Hepatocyte (in vitro differentiated cells): ENCODE data around the gene ARL15.

Source experiments
- CTCF ChIP-seq: fragments of 200-600 bp; sonication (generic); IDR thresholded peaks from 2 replicates; pipeline ENCODE4 v1.5.1; 2016; ENCODE audit warnings: antibody characterized with exemption, mild to moderate bottlenecking; ENCODE audit not compliant: poor library complexity
- EZH2 ChIP-seq: fragments of 200-600 bp; sonication (generic); IDR thresholded peaks from 2 replicates; pipeline ENCODE4 v1.6.1; 2016; ENCODE audit warnings: antibody characterized with exemption, mild to moderate bottlenecking, borderline replicate concordance

GRCh38 chr5:54247226-54247625, 63.1 kb downstream of the ARL15 start:
- TF ChIP-seq EZH2 (no peak), CTCF (no peak)
